SK-N-SH treated with all-trans-retinoic acid at 6 μM for 48 hours (cell line): ENCODE data around the gene AQP12A.

Experiments
- ATAC-seq: fragments of 200-7000 bp; cut with Tn5 transposase; 3 replicates; pipeline ENCODE4 v1.9.1; 2020; ENCODE audit warnings: mild to moderate bottlenecking, moderate library complexity
- ARNTL ChIP-seq: fragments of 450-650 bp; formaldehyde crosslinking; IDR thresholded peaks from 2 replicates; pipeline ENCODE4 v1.5.0; 2020; ENCODE audit warnings: low read depth, mild to moderate bottlenecking, moderate library complexity, borderline replicate concordance
- BACH2 ChIP-seq: fragments of 250-450 bp; sonication (Bioruptor Pico); IDR thresholded peaks from 2 replicates; pipeline ENCODE4 v1.9.0; 2021; ENCODE audit warnings: mild to moderate bottlenecking, borderline replicate concordance
- CSDC2 ChIP-seq: fragments of 250-450 bp; sonication (Bioruptor Pico); IDR thresholded peaks from 2 replicates; pipeline ENCODE4 v1.5.0; 2020; ENCODE audit warnings: mild to moderate bottlenecking, moderate library complexity
- ESRRG ChIP-seq: fragments of 250-450 bp; sonication (Bioruptor Pico); IDR thresholded peaks from 2 replicates; pipeline ENCODE4 v1.6.1; 2021; ENCODE audit warnings: mild to moderate bottlenecking
- GLIS3 ChIP-seq: fragments of 250-450 bp; sonication (Bioruptor Pico); IDR thresholded peaks from 2 replicates; pipeline ENCODE4 v1.5.0; 2020; ENCODE audit warnings: mild to moderate bottlenecking, moderate library complexity
- ISL1 ChIP-seq: fragments of 250-450 bp; sonication (Bioruptor Pico); IDR thresholded peaks from 2 replicates; pipeline ENCODE4 v2.1.2; 2022; ENCODE audit warnings: mild to moderate bottlenecking, moderate library complexity
- OSR1 ChIP-seq: fragments of 250-450 bp; sonication (Bioruptor Pico); IDR thresholded peaks from 2 replicates; pipeline ENCODE4 v1.8.0; 2022; ENCODE audit warnings: moderate library complexity, mild to moderate bottlenecking, inconsistent platforms
- PATZ1 ChIP-seq: fragments of 250-450 bp; sonication (Bioruptor Pico); IDR thresholded peaks from 2 replicates; pipeline ENCODE4 v1.8.0; 2020; ENCODE audit warnings: mild to moderate bottlenecking, moderate library complexity, borderline replicate concordance
- PPARA ChIP-seq: fragments of 250-450 bp; sonication (Bioruptor Pico); IDR thresholded peaks from 2 replicates; pipeline ENCODE4 v1.5.0; 2020; ENCODE audit warnings: mild to moderate bottlenecking, borderline replicate concordance
- RARB ChIP-seq: fragments of 250-450 bp; sonication (Bioruptor Pico); IDR thresholded peaks from 2 replicates; pipeline ENCODE4 v1.8.0; 2021; ENCODE audit warnings: mild to moderate bottlenecking, moderate library complexity
- SNAI2 ChIP-seq: fragments of 250-450 bp; sonication (Bioruptor Pico); IDR thresholded peaks from 2 replicates; pipeline ENCODE4 v1.5.0; 2020; ENCODE audit warnings: mild to moderate bottlenecking, moderate library complexity
- TCF4 ChIP-seq: fragments of 250-450 bp; sonication (Bioruptor Pico); IDR thresholded peaks from 2 replicates; pipeline ENCODE4 v1.8.0; 2021; ENCODE audit warnings: mild to moderate bottlenecking, moderate library complexity, borderline replicate concordance
- TOX ChIP-seq: fragments of 250-450 bp; sonication (Bioruptor Pico); IDR thresholded peaks from 2 replicates; pipeline ENCODE4 v1.8.0; 2021; ENCODE audit warnings: mild to moderate bottlenecking, moderate library complexity, borderline replicate concordance
- TSHZ2 ChIP-seq: fragments of 250-450 bp; sonication (Bioruptor Pico); IDR thresholded peaks from 2 replicates; pipeline ENCODE4 v1.5.0; 2020; ENCODE audit warnings: mild to moderate bottlenecking, moderate library complexity
- ZC3H10 ChIP-seq: fragments of 250-450 bp; sonication (Bioruptor Pico); IDR thresholded peaks from 2 replicates; pipeline ENCODE4 v1.5.1; 2021; ENCODE audit warnings: mild to moderate bottlenecking, moderate library complexity
- ZFP3 ChIP-seq: fragments of 250-450 bp; sonication (Bioruptor Pico); IDR thresholded peaks from 2 replicates; pipeline ENCODE4 v1.5.0; 2020; ENCODE audit warnings: mild to moderate bottlenecking, moderate library complexity
- ZFP30 ChIP-seq: fragments of 450-650 bp; formaldehyde crosslinking; IDR thresholded peaks from 2 replicates; pipeline ENCODE4 v1.5.0; 2022; ENCODE audit warnings: mild to moderate bottlenecking, moderate library complexity
- ZNF565 ChIP-seq: fragments of 450-650 bp; formaldehyde crosslinking; conservative IDR thresholded peaks from 2 replicates; pipeline ENCODE4 v1.5.0; 2020; ENCODE audit warnings: low read depth, mild to moderate bottlenecking, moderate library complexity
- ZNF70 ChIP-seq: fragments of 450-650 bp; formaldehyde crosslinking; IDR thresholded peaks from 2 replicates; pipeline ENCODE4 v1.5.0; 2020; ENCODE audit warnings: mild to moderate bottlenecking, moderate library complexity
- ZNF8 ChIP-seq: fragments of 450-650 bp; formaldehyde crosslinking; IDR thresholded peaks from 2 replicates; pipeline ENCODE4 v1.5.0; 2020; ENCODE audit warnings: mild to moderate bottlenecking, moderate library complexity

Gene AQP12A

GRCh38 chr2:240714747-240715725 is 23.4 kb downstream of the AQP12A start:
- ATAC-seq = no peak
- no peak for TF ChIP-seq TOX (CRISPR knock-in tag)
- no peak for TF ChIP-seq SNAI2 (CRISPR knock-in tag)
- no peak for TF ChIP-seq ZC3H10 (CRISPR knock-in tag)
- no peak for TF ChIP-seq ARNTL (CRISPR knock-in tag)
- no peak for TF ChIP-seq ZFP30 (CRISPR knock-in tag)
- no peak for TF ChIP-seq ZNF70 (CRISPR knock-in tag)
- TF ChIP-seq PATZ1 = no peak
- no peak for TF ChIP-seq BACH2 (CRISPR knock-in tag)
- TF ChIP-seq ZNF565 = no peak
- TF ChIP-seq CSDC2 (CRISPR knock-in tag) = no peak
- no peak for TF ChIP-seq TSHZ2
- TF ChIP-seq PPARA = no peak
- no peak for TF ChIP-seq ISL1
- no peak for TF ChIP-seq ESRRG (CRISPR knock-in tag)
- no peak for TF ChIP-seq ZFP3 (CRISPR knock-in tag)
- no peak for TF ChIP-seq TCF4 (CRISPR knock-in tag)
- no peak for TF ChIP-seq RARB (CRISPR knock-in tag)
- no peak for TF ChIP-seq ZNF8 (CRISPR knock-in tag)
- TF ChIP-seq OSR1 (CRISPR knock-in tag) = no peak

- TF ChIP-seq ZNF565 = no peak
- TF ChIP-seq ZNF8 (CRISPR knock-in tag) = no peak
- no peak for TF ChIP-seq TSHZ2
- no peak for TF ChIP-seq GLIS3 (CRISPR knock-in tag)
- TF ChIP-seq OSR1 (CRISPR knock-in tag) = no peak
- TF ChIP-seq ISL1 = no peak
- TF ChIP-seq ZNF70 (CRISPR knock-in tag) = no peak
- no peak for TF ChIP-seq SNAI2 (CRISPR knock-in tag)
- TF ChIP-seq, all 23 proteins: peak for 0
- ATAC-seq = no peak
These were observed 24.6 kb downstream of the AQP12A start for GRCh38 chr2:240716130-240716798.

- no peak for ATAC-seq
- TF ChIP-seq SNAI2 (CRISPR knock-in tag) (no peak), ZNF8 (CRISPR knock-in tag) (no peak), ZNF565 (no peak), TCF4 (CRISPR knock-in tag) (no peak), ZFP30 (CRISPR knock-in tag) (no peak), GLIS3 (CRISPR knock-in tag) (no peak), ESRRG (CRISPR knock-in tag) (no peak), BACH2 (CRISPR knock-in tag) (no peak)
These were observed 25.5 kb downstream of the AQP12A start for GRCh38 chr2:240717181-240717641.
